ENCODE measurements around the gene ZFYVE26. TPM values are rescaled to one million over a fixed set of nuclear protein-coding genes. Genes with fewer than 3 reads are reported as not detected.

Gene ZFYVE26
- total and polyA plus RNA-seq, 2 of the 8 experiments (the other 6 are each of a cell fraction or from before 2014, with no cell fraction given), result 13.0 to 23.3 TPM

DNA sequence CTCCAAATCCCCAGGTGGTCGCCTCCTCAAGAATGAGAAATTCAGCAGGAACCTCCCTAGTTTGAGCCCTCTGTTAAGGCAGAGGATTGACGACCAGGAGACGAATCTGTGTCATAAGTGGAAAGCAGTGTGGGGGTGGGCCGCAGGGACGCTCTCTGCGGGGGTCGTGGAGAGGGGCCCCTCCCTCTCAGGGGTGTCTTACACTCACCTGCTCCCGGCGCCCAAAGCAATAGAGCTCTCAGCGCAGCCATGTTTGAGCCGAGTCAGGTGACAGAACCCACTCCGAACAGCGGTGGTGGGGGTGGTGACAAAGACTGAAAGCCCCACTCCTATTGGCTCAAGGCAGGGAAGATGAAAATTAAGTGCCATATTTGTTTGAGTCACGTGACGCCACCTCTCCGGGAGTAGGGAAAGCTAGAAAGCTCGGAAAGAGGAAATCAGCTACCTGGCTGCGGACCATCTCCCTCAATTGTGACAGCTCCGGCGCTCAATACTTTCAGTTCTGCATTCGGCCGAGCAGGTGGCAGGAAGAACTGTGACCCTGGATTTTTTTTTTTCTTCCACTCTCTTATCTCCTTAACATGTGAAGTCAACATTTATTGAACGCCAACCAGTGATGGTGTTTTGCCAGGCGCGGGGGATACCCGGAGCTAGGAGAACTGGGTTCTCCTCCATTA is at the start of gene ZFYVE26 (continued):
- TF ChIP-seq, protein P1, sequence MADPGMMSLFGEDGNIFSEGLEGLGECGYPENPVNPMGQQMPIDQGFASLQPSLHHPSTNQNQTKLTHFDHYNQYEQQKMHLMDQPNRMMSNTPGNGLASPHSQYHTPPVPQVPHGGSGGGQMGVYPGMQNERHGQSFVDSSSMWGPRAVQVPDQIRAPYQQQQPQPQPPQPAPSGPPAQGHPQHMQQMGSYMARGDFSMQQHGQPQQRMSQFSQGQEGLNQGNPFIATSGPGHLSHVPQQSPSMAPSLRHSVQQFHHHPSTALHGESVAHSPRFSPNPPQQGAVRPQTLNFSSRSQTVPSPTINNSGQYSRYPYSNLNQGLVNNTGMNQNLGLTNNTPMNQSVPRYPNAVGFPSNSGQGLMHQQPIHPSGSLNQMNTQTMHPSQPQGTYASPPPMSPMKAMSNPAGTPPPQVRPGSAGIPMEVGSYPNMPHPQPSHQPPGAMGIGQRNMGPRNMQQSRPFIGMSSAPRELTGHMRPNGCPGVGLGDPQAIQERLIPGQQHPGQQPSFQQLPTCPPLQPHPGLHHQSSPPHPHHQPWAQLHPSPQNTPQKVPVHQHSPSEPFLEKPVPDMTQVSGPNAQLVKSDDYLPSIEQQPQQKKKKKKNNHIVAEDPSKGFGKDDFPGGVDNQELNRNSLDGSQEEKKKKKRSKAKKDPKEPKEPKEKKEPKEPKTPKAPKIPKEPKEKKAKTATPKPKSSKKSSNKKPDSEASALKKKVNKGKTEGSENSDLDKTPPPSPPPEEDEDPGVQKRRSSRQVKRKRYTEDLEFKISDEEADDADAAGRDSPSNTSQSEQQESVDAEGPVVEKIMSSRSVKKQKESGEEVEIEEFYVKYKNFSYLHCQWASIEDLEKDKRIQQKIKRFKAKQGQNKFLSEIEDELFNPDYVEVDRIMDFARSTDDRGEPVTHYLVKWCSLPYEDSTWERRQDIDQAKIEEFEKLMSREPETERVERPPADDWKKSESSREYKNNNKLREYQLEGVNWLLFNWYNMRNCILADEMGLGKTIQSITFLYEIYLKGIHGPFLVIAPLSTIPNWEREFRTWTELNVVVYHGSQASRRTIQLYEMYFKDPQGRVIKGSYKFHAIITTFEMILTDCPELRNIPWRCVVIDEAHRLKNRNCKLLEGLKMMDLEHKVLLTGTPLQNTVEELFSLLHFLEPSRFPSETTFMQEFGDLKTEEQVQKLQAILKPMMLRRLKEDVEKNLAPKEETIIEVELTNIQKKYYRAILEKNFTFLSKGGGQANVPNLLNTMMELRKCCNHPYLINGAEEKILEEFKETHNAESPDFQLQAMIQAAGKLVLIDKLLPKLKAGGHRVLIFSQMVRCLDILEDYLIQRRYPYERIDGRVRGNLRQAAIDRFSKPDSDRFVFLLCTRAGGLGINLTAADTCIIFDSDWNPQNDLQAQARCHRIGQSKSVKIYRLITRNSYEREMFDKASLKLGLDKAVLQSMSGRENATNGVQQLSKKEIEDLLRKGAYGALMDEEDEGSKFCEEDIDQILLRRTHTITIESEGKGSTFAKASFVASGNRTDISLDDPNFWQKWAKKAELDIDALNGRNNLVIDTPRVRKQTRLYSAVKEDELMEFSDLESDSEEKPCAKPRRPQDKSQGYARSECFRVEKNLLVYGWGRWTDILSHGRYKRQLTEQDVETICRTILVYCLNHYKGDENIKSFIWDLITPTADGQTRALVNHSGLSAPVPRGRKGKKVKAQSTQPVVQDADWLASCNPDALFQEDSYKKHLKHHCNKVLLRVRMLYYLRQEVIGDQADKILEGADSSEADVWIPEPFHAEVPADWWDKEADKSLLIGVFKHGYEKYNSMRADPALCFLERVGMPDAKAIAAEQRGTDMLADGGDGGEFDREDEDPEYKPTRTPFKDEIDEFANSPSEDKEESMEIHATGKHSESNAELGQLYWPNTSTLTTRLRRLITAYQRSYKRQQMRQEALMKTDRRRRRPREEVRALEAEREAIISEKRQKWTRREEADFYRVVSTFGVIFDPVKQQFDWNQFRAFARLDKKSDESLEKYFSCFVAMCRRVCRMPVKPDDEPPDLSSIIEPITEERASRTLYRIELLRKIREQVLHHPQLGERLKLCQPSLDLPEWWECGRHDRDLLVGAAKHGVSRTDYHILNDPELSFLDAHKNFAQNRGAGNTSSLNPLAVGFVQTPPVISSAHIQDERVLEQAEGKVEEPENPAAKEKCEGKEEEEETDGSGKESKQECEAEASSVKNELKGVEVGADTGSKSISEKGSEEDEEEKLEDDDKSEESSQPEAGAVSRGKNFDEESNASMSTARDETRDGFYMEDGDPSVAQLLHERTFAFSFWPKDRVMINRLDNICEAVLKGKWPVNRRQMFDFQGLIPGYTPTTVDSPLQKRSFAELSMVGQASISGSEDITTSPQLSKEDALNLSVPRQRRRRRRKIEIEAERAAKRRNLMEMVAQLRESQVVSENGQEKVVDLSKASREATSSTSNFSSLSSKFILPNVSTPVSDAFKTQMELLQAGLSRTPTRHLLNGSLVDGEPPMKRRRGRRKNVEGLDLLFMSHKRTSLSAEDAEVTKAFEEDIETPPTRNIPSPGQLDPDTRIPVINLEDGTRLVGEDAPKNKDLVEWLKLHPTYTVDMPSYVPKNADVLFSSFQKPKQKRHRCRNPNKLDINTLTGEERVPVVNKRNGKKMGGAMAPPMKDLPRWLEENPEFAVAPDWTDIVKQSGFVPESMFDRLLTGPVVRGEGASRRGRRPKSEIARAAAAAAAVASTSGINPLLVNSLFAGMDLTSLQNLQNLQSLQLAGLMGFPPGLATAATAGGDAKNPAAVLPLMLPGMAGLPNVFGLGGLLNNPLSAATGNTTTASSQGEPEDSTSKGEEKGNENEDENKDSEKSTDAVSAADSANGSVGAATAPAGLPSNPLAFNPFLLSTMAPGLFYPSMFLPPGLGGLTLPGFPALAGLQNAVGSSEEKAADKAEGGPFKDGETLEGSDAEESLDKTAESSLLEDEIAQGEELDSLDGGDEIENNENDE (IDR thresholded peaks at IDR 0.05; ENCODE audit: insufficient replicate concordance, low read length), result no peak
- no peak for TF ChIP-seq SIRT6 (IDR thresholded peaks at IDR 0.05; ENCODE audit: low read length)
- TF ChIP-seq EP300 (IDR thresholded peaks at IDR 0.05; ENCODE audit: borderline replicate concordance in 1 of 2, low read depth in 2 of 2, low read length in 2 of 2), result no peak
- peak; percentile 66 for TF ChIP-seq POLR2AphosphoS5 (IDR thresholded peaks at IDR 0.05; ENCODE audit: low read depth, low read length)
- no peak for TF ChIP-seq TAF7 (optimal IDR thresholded peaks at IDR 0.05; ENCODE audit: borderline replicate concordance, low read depth, low read length)
- TF ChIP-seq SRF (IDR thresholded peaks at IDR 0.05; ENCODE audit: low read depth, low read length), result no peak
- TF ChIP-seq RAD21 (IDR thresholded peaks at IDR 0.05 in 1 of 2, conservative IDR thresholded peaks at IDR 0.05 in 1 of 2; ENCODE audit: low read depth in 2 of 2, low read length in 2 of 2), result no peak
- no peak for TF ChIP-seq BRCA1 (IDR thresholded peaks at IDR 0.05; ENCODE audit: low read depth, low read length)

All from H1 (cell line).